ENCODE data around the gene KCNG4.
"Not testable (repeated sequence)": the region's sequence is repeated elsewhere in the genome, so short reads cannot be mapped to it uniquely, and the experiment has no call there.

Gene KCNG4

DNA sequence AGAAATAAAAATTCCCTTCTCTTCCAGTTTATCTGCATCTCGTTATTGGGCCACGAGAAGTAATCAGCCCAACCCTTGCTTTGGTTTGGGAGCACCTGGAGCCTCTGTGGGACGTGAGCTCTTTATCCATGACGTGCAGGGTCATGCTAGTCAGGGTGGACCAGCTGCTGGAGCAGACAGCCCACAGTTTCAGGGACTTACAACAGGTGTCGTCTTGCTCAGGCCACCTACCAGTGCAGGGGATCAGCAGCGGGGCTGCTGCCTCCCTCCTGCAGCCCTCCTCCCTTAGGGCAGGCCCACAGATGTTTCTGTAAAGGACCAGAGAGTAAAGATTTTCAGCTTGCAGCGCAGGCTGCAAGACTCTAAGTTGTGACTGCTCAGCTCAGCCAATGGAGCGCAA is 31.9 kb downstream of the KCNG4 start:
- no peak for DNase-seq (ENCODE audit: low read depth in 2 of 2, low spot score in 1 of 2)

DNA sequence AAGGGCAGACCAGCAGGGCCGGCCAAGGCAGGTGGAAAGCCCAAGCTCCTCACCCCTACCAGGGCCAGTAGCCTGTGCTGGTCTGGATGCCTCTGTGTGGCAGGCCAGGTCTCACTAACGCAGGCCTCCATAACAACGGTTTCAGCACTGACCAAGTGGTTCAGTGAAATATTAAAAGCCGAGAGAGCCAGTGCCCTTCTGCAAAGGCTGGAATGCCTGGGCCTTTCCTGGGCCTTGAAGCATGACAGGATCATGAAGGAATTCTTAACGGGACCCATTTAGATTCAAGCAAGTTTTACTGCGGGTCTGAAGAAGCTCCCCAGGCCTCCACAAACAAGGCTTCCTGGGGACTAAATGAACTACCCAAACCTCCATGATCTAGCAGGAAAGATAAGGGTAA is 32.6 kb downstream of the KCNG4 start:
- no peak for DNase-seq (ENCODE audit: low read depth in 2 of 2, low spot score in 1 of 2)

DNA sequence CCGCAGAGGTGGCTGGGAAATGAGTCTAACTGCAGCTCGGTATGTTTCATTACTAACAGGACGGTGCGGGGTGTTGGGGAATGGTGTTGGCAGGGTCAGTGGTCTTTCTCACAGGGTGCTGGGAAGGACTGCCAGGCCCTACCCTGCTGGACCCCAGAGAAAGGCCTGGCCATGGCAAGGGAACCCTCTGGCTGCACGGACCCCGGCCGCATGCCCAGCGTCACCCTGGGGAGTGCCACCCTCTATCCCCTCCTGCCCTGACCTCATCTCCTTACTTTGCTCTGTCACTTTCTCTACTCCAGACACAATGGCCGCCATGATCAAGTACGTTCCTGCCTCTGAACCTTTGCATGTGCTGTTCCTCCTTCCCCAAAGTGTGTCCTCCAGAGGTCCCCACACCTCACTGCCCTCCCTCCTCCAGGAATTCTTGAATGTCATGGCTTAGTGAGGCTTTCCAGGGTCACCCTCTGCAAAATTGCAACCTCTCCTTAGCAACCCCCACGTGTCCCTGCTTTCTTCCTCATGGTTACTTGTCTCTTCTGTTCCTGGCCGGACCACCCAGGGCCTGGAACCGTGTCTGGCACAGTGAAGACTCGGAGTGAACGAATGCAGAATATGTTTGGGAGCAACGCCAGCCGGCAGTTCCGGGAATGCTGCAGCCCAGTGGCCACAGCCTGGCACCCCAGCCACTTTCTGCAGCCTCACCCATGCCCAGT is 33.7 kb downstream of the KCNG4 start:
- DNase-seq (ENCODE audit: low read depth in 2 of 2, low spot score in 1 of 2), result no peak

DNA sequence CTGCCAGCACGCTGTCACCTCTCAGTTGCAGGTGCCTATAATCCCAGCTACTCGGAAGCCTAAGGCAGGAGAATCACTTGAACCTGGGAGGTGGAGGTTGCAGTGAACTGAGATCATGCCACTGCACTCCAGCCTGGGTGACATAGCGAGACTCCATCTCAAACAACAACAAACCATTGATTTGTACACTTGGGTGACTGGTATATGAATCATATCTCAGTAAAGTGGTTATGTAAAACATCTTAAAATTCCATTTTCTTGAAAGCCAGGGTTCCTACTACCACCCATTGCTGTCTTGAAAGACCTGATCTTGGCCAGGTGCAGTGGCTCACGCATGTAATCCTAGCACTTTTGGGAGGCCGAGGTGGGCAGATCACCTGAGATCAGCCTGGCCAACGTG is 34.7 kb downstream of the KCNG4 start:
- not testable (repeated sequence) for DNase-seq (ENCODE audit: low read depth in 2 of 2, low spot score in 1 of 2)

DNA sequence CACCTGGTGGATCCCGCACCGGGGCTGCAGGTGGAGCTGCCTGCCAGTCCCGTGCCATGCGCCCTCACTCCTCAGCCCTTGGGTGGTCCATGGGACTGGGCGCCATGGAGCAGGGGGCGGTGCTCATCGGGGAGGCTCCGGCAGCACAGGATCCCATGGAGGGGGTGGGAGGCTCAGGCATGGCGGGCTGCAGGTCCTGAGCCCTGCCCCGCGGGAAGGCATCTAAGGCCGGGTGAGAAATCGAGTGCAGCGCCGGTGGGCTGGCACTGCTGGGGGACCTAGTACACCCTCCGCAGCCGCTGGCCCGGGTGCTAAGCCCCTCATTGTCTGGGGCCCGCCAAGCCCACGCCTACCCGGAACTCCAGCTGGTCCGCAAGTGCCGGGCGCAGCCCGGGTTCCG is 35.3 kb downstream of the KCNG4 start:
- DNase-seq (ENCODE audit: low read depth in 2 of 2, low spot score in 1 of 2), result not testable (repeated sequence)

DNA sequence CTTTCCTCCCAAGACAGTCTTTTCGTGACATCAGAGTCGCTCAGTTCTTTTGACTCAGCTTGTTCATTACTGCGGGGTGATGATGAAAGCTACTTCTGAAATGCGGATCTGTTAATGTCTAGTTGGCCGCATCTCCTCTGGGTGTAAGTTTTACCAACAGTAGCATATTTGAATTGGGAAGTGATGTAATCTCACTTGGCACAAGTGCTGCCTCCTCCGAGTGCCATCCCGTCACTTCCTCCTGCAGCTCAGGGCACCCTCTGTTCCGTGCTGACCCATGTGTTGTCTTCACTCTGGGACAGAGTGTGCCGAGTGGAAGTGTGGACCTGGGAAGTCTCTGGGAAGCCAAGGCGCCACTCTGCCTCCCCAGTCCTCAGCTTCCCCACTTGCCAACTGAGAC is 40.0 kb downstream of the KCNG4 start:
- DNase-seq (ENCODE audit: low read depth in 2 of 2, low spot score in 1 of 2), result no peak

DNA sequence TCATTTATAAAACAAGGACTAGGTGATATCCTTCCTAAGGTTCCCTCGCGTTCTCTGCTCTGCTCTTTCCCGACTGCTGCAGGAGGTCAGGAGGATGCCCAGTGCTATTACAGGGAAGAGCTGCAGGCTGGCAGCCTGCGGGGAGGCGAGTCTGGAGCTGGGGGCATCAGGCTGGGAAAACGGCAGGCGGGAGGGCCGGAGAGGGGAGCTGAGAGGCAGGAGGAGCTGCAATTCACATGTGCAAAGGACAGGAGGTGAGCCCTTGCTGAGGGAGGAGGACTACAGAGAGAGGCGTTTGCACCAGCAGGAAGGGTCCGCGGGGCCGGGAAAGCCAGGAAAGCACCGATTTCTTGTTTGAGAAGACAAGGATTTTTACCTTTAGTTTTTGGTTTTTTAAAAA is 40.7 kb downstream of the KCNG4 start:
- no peak for DNase-seq (ENCODE audit: low read depth in 2 of 2, low spot score in 1 of 2)

DNA sequence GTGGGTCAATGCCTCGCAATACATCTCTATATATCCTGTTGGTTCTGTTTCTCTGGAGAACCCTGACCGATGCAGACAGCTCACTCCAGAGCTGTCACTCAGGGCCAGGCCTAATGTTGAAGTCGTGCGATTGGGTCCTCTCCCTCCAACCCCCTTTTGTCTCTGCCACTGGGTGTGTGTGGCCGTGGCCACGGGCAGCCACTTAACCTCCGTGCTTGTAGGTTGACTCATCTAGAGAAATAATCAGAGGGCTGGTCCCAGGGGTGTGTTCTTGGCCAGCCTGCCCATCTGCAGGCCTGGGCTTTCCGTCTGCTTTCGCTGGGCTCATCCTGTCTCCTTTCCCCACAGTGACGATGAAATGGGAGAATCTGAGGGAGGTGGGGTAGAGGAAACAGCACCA is 41.4 kb downstream of the KCNG4 start:
- DNase-seq (ENCODE audit: low read depth in 2 of 2, low spot score in 1 of 2), result no peak

DNA sequence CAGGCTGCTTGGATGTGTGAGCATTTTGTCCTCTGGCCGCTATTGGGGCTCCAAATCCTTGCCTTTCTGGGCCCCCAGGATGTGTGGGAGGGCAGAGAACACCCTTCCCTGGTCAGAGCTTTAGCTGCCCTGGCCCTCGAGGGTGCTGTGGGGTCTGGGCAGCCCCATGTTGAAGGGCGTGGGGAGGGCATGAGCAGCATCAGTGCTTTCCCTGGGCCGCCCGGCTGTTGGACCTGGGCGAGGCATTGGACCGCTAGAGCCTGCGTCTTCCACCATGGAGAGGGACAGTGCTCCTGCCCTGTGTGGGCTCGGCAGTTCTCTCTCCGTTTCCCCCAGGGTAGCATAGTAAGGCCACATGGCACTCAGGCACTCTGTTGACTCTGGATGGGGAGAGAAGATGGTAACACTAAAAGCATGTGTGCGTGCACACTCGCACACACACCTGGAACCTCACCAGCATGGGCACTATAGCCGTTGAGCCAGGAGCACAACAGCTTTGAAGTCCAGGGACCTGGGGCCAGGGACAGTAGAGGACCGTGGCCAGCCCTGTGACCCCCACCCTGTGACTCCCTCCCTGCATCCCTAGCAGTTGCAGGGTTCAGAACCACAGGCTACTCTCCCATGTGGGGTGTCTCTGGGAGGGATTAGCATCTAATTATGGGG is 42.2 kb downstream of the KCNG4 start:
- no peak for DNase-seq (ENCODE audit: low read depth in 2 of 2, low spot score in 1 of 2)

DNA sequence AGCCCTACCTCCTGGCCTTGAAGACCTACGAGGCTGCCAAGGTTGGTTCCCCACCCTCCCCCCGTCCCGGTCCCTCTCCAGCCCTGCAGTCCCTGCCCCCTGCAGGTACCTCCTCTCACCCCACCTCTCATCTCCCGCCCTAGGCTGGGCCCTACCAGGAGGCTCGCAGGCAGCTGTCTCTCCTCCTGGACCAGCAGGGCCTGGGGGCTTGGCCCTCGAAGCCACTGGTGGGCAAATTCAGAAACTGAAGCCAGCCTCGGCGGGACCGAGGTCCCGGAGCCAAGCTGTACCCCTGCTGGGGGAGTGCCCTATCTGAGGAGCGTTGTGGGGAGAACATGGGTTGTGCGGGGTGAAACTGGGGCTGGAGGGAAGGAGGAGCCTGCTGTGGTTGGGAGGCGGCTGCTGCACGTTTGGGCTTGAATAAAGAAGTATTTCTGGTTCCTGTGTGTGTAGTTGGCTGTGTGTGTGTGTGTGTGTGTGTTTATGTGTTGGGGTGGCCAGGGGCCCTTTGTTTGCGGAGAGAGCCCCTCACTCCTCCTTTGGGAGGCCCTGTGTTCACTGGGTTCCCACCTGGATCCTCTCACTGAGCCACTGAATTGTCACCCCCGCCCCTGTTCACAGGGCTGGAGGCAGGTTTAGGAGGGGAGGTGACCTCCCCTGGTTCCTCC is 43.0 kb downstream of the KCNG4 start:
- no peak for DNase-seq (ENCODE audit: low read depth in 2 of 2, low spot score in 1 of 2)

DNA sequence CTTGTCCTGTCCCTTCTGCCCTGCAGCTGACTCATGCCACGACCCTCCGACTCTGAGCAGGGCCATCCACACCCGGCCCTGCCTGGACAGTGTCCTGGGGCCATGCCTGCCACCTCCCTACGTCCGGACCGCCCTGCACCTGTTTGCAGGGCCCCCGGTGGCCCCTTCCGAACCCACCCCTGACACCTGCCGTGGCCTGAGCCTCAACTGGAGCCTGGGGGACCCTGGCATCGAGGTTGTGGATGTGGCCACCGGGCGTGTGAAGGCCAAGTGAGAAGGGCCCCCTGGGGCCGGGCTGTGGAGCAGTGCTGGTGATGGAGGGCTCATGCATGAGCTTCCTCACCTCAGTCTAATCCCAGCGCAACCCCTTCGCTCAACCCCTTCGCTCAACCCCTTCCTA is 43.7 kb downstream of the KCNG4 start:
- no peak for DNase-seq (ENCODE audit: low read depth in 2 of 2, low spot score in 1 of 2)

DNA sequence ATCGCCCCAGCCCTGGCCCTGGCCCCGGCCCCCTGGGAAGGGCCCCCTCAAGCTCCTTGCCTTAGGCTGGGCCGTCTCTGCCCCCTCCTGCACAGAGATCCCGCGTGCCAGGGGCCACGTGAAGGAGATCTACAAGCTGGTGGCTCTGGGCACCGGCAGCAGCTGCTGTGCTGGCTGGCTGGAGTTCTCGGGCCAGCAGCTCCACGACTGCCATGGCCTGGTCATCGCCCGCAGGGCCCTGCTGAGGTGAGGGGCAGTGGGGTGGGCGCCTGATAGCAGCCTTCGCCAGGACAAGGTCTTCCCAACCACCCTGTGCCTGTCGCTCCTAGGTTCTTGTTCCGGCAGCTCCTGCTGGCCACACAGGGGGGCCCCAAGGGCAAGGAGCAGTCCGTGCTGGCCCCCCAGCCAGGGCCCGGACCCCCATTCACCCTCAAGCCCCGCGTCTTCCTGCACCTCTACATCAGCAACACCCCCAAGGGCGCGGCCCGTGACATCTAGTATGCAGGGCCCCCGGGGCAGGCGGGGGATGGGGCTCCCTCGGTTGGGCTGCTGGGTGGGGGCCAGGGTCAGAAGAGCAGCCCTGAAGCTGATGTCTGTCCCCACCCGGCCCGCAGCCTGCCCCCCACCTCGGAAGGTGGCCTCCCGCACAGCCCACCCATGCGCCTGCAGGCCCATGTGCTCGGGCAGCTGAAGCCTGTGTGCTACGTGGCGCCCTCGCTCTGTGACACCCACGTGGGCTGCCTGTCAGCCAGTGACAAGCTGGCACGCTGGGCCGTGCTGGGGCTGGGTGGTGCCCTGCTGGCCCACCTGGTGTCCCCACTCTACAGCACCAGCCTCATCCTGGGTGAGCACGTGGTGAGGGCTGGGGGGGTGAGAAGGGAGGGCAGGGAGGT is 44.4 kb downstream of the KCNG4 start:
- DNase-seq (ENCODE audit: low read depth in 2 of 2, low spot score in 1 of 2), result no peak

DNA sequence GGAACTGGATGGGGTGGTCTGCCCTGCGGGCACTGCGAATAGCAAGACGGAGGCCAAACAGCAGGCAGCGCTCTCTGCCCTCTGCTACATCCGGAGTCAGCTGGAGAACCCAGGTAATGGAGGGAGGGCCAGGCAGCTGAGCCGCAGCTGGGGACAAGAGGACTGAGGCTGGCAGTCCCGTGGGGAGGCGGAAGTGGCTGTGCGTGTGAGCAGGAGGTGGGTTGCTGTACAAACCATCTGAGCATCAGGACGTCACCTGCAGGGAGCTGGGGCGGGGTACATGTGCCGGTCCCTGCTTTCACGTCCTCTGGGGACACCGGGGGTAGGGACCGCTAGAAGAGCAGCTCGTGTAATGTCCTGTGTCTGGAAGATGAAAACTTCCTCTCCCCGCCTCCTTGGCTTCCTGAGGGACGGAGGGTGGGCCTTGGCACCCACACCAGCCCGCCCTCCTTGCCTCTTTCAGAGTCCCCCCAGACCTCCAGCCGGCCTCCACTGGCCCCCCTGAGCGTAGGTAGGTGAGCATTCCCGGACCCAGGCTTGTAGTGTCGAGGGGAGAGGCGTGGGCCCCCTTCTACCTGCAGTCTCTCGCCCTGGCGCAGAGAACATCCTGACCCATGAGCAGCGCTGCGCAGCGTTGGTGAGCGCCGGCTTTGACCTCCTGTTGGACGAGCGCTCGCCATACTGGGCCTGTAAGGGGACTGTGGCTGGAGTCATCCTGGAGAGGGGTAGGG is 45.2 kb downstream of the KCNG4 start:
- DNase-seq (ENCODE audit: low read depth in 2 of 2, low spot score in 1 of 2), result no peak

DNA sequence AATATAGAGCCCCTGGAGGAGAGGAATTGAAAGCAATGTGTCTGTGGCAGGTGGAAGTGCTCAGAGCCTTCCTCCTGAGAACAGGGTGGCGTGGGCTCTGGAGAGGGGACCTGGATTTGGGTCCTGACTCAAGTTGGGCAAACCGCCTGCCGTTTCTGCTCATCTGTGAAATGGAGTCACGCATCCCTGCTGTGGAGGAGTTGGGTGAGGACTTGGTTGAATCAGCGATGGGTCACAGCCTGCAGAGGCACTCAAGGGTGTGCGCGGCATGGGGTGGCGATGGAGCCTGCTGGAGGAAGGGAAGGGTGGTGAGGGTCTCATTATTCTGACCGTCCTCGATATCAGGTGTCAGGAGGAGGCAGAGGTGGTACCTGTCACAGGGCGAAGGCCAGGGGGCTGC is 45.8 kb downstream of the KCNG4 start:
- no peak for DNase-seq (ENCODE audit: low read depth in 2 of 2, low spot score in 1 of 2)

DNA sequence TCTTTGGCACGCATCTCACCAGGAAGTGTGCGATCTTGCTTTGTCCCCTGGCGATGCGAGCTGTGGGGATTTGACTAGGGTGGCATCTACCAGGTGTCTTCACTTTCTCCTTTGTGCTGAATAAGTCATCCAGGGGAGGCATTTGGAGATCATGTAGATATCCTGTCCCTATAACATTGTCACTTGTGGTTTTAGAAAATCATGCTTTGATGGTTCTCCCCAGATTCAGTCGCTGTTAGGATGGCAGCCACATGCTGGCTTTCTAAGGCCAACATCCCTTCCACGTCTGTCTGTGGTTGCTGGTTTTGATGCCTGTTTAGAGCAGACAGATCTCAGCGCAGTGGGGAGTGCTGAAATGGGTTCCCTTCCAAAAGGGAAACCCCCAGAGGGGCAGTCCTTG is 46.3 kb downstream of the KCNG4 start:
- no peak for DNase-seq (ENCODE audit: low read depth in 2 of 2, low spot score in 1 of 2)

DNA sequence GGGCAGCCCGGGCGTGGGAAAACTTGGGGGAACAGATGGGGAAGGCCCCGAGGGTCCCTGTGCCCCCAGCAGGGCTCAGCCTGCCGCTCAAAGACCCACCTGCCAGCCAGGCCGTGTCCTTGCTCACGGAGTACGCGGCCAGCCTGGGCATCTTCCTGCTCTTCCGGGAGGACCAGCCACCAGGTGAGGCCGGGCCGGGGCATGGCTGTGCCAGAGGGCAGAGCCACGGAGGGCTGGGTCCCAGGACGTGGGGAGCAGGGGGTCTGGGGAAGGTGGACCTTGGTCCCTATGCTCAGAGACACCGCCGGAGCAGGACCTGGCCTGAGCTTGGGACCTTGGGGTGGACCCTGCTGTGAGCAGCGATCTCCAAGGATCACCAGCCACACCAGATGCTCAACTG is 48.3 kb downstream of the KCNG4 start:
- DNase-seq (ENCODE audit: low read depth in 2 of 2, low spot score in 1 of 2), result no peak

DNA sequence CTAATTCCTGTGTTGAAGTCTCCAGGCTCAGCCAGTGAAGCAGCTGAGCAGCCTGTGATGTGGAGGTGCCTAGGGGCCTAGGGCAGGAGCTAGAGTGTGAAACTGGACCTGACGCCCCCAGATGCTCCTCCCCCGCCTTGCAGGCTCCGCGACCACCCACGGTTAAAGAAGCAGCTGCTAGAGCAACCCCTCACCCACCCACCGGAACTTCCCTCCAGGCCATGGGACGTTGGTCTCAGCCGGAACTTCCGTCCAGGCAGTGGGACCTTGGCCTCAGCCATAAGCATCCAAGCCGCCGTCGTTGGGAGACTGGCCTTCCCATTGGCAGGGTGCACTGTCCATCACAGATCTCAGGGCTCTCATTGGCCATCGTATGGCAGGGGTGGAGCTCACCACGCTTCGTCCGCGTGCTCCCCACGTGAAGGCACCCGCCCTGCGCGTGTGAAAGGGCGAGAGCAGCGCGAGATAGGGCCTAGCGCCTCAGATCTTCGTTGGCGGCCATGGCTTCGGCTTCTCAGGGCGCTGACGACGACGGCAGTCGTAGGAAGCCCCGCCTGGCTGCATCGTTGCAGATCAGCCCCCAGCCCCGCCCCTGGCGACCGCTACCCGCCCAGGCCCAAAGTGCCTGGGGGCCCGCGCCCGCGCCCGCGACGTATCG is 49.0 kb downstream of the KCNG4 start, which contains the start of gene ADAD2:
Gene ADAD2, plus strand, starts transcription at position 427 of the 658 bp plus-strand sequence. Its CDS starts 74 bp downstream, at position 501.
- DNase-seq (ENCODE audit: low read depth in 2 of 2, low spot score in 1 of 2), result no peak

DNA sequence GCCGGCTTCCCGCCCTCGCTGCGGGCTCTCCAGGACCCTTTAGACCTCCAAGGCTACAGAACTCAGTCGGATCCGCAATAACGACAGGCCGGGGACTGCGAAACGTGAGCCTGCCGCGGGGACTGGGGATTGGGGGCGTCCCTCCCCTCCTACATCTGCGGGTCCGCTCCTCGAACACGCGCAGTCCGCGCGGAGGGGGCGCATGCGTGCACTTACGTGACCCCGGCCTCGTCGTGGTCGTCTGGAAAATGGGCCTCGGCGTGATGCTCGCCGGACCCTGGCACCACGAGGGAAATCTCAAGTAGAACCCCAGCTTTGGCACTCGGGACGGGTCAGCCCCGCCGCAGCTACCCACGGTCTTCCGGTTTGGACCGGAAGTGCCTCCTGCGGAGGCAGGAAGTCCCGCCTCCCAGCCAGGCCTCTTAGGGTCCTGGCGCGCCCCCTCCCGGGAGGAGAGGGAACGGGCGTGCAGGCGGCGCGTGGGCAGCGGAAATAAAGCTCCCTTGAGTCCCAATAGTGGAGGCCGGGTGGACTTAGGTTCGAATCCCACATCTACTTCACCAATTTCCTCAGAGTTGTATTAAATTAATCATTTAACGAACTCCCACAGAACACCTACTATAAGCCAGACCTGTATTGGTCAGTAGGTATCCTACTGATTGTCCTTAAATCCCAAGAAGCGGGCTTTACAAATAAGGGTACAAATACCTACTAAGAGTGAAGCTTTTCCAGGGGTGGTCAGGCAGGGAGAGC is 53.0 kb downstream of the KCNG4 start, which contains the start of gene TAF1C:
Gene TAF1C, minus strand, starts transcription at position 373 of the 753 bp plus-strand sequence. CDS start 2,069 bp downstream, outside the sequence.
- peak; percentile 80 to 82 for DNase-seq (ENCODE audit: low read depth in 2 of 2, low spot score in 1 of 2)

DNA sequence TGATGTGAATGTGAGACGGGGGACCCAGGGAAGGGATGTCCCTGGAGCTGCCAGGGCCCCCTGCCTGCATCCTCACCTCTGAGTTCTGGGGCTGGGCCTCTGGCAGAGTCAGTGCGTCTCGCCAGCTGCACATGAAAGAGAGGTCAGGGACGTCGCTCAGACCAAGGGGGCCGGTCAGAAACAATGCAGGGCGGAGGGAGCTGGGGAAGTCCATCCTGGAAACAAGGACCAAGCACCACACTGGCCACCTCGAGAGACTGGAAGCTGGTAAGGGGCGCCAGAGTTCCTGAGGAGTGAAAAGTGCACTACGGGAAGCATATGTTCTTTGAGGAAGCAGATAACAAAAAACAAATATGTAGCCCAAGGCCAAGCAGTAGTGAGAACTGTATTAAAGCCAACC is 55.0 kb downstream of the KCNG4 start:
- DNase-seq (ENCODE audit: low read depth in 2 of 2, low spot score in 1 of 2), result no peak
